ENCODE results near the gene SDCBP2. TPM values are rescaled to one million over a fixed set of nuclear protein-coding genes. Genes with fewer than 3 reads are reported as not detected.

SDCBP2 gene
- total and polyA plus RNA-seq, 10 of the 15 experiments (the other 5 are each of a cell fraction or from before 2014, with no cell fraction given), result 0.16 to 2.4 (median 1.1) TPM; not detected in 1

- BruUV-seq (replicated peaks), result no TSS peak
- RAD21 ChIA-PET (ENCODE audit: unreplicated experiment), result no interaction called here
- H3K79me2 ChIP-seq (ENCODE audit: control insufficient read depth, insufficient read depth, low read length), result no peaks in the 10 kb centered on the region
- POLR2A ChIA-PET, result no interaction called here
- no peak for DNase-seq (ENCODE audit: low read depth, low spot score)
- in situ Hi-C loops (cut with MboI) (no loop called here), intact Hi-C loops (cut with micrococcal nuclease; ENCODE audit: unreplicated experiment) (no loop called here)
- no peaks in the 10 kb centered on the region for H3K4me1 ChIP-seq (ENCODE audit: control insufficient read depth, insufficient read depth, low read length)
- H3K9ac ChIP-seq (ENCODE audit: control insufficient read depth, insufficient read depth, low read length), result no peak overlapping the region
- no peak overlapping the region for H2AFZ ChIP-seq (ENCODE audit: control insufficient read depth, low read depth, low read length)
- CTCF ChIA-PET, result no interaction called here
- no peak overlapping the region for H3K4me3 ChIP-seq
- no peaks in the 10 kb centered on the region for H3K9me3 ChIP-seq (replicated peaks; ENCODE audit: control insufficient read depth, insufficient read depth, low read length)
- SMC1A ChIA-PET (ENCODE audit: uncharacterized antibody, unreplicated experiment), result interaction anchor here (1.6 kb wide), 1 partner anchor 10 kb away, joined by 4 read pairs; no protein-coding TSS in a partner anchor
- no peaks in the 10 kb centered on the region for H3K36me3 ChIP-seq (ENCODE audit: control insufficient read depth in 2 of 2, insufficient read depth in 2 of 2, low read length in 1 of 2)
- TF ChIP-seq FOS (IDR thresholded peaks at IDR 0.05; ENCODE audit: borderline replicate concordance, extremely low read depth, insufficient read length) (no peak), NFYA (IDR thresholded peaks at IDR 0.05; ENCODE audit: borderline replicate concordance, low read depth, low read length) (no peak), E4F1 (IDR thresholded peaks at IDR 0.05; ENCODE audit: borderline replicate concordance, partially characterized antibody) (no peak), FOXK2 (IDR thresholded peaks at IDR 0.05) (no peak), CTCF (IDR thresholded peaks at IDR 0.05 in 2 of 3, conservative IDR thresholded peaks at IDR 0.05 in 1 of 3; ENCODE audit: control insufficient read depth in 2 of 3, extremely low read depth in 1 of 3, insufficient read depth in 1 of 3, low read depth in 3 of 3, low read length in 3 of 3) (no peak), SUPT20H (IDR thresholded peaks at IDR 0.05; ENCODE audit: borderline replicate concordance, control insufficient read depth, low read depth, low read length) (no peak), CBX3 (IDR thresholded peaks at IDR 0.05; ENCODE audit: borderline replicate concordance, low read depth) (no peak), STAT1 (conservative IDR thresholded peaks at IDR 0.05) (no peak), ASH2L (IDR thresholded peaks at IDR 0.05; ENCODE audit: borderline replicate concordance, low read depth) (no peak), PBX3 (IDR thresholded peaks at IDR 0.05; ENCODE audit: insufficient replicate concordance, low read depth, low read length) (no peak), MYB (IDR thresholded peaks at IDR 0.05; ENCODE audit: borderline replicate concordance, low read depth, low read length) (no peak), IKZF1 (conservative IDR thresholded peaks at IDR 0.05) (no peak), NR2C2 (IDR thresholded peaks at IDR 0.05; ENCODE audit: borderline replicate concordance, control insufficient read depth, insufficient read length, low read depth) (no peak), ELK1 (IDR thresholded peaks at IDR 0.05; ENCODE audit: low read depth, low read length) (no peak), KAT2A (conservative IDR thresholded peaks at IDR 0.05; ENCODE audit: control insufficient read depth, low read depth, low read length) (no peak), KDM1A (IDR thresholded peaks at IDR 0.05; ENCODE audit: borderline replicate concordance) (no peak)
- no peak overlapping the region for H3K27ac ChIP-seq (ENCODE audit: control insufficient read depth, insufficient read depth)
- H3K27me3 ChIP-seq (replicated peaks in 1 of 2; ENCODE audit: control insufficient read depth in 2 of 2, insufficient read depth in 2 of 2, low read length in 1 of 2), result no peaks in the 10 kb centered on the region; a peak in 2 of 4 replicates
- no peak overlapping the region for H3K4me2 ChIP-seq (ENCODE audit: control insufficient read depth, insufficient read depth)
- no peak for ATAC-seq
- FAIRE-seq, result no peak
- WGBS (ENCODE audit: insufficient coverage, insufficient replicate concordance, low lambda C conversion rate, missing lambda C conversion rate), result 70% methylated on average over 5 of the region's 5 CpGs
- H4K20me1 ChIP-seq (ENCODE audit: control insufficient read depth, insufficient read depth), result no peaks in the 10 kb centered on the region
Measured at GRCh38 chr20:1298166-1298565, 30.8 kb downstream of the SDCBP2 start.

Data from GM12878 (cell line).